Upper lobe of right lung (tissue), 1 donor: Measurements from ENCODE around the gene MAP4K3. TPM values are rescaled to one million over a fixed set of nuclear protein-coding genes. Genes with fewer than 3 reads are reported as not detected.
A peak's percentile ranks its signal among the peaks of the same experiment; 100 is the strongest.

ENCODE experiments used
- ATAC-seq: fragments of 200-7000 bp; cut with Tn5 transposase; one replicate; pipeline ENCODE4 v1.9.1; 2020; ENCODE audit warnings: mild to moderate bottlenecking, moderate library complexity
- DNase-seq: peaks from one replicate; pipeline ENCODE4 v3.0.0-alpha.2; 2020
- H3K27ac ChIP-seq: fragments of 200-600 bp; one replicate; pipeline ENCODE4 v1.8.0; 2022
- H3K27me3 ChIP-seq: fragments of 200-600 bp; one replicate; pipeline ENCODE4 v1.8.0; 2022; ENCODE audit warnings: mild to moderate bottlenecking
- H3K36me3 ChIP-seq: fragments of 200-600 bp; one replicate; pipeline ENCODE4 v1.8.0; 2022
- H3K4me1 ChIP-seq: fragments of 200-600 bp; one replicate; pipeline ENCODE4 v1.8.0; 2022
- H3K4me3 ChIP-seq: fragments of 200-600 bp; one replicate; pipeline ENCODE4 v1.8.0; 2022; ENCODE audit warnings: mild to moderate bottlenecking
- H3K9me3 ChIP-seq: fragments of 200-600 bp; one replicate; pipeline ENCODE4 v1.8.0; 2022
- CTCF ChIP-seq: fragments of 200-600 bp; IDR thresholded peaks from one replicate; pipeline ENCODE4 v1.8.0; 2022; ENCODE audit warnings: antibody characterized with exemption
- intact Hi-C: fragments of 100-400 bp; cut with DNase I; formaldehyde crosslinking; loops from one replicate; pipeline ENCODE4 v1.11.0; 2022
- long read RNA-seq: library from polyadenylated mRNA; unstranded; transcript quantifications from one replicate; pipeline ENCODE4 v2.0.0, GENCODE V29; 2021
- total RNA-seq: library from RNA; stranded (reverse); fragmentation: NEBNext Ultra II Directional; extraction: Animal tissue kit (Norgen Biotek cat#: 25700); gene quantifications from one replicate; pipeline ENCODE4 v1.2.1, GENCODE V29; 2021
- donor health status: DM: no; HTN: yes; CAD: no; lungs with severe emphysema.

Gene MAP4K3
- 55.5 TPM for total RNA-seq
- long read RNA-seq, full-length matches to known transcripts = 35 of 53 reads
- long read RNA-seq, partial matches to known transcripts = 3 of 53 reads
- long read RNA-seq, other reads (novel, unspliced or antisense) = 15 of 53 reads

GRCh38 chr2:39436592-39437521 is at the start of gene MAP4K3:
Gene MAP4K3, minus strand, starts transcription at chr2:39437285. Its CDS starts 298 bp downstream, at chr2:39436987.
- TF ChIP-seq CTCF = no peak
- DNase-seq (peak; percentile 97), ATAC-seq (peak; percentile 95)

GRCh38 chr2:39486071-39486470 is 49.0 kb upstream of the MAP4K3 start:
- H3K4me1 ChIP-seq = peaks cover 28% of the 10 kb centered on the region
- intact Hi-C loops = no loop called here
- H3K4me3 ChIP-seq = no peak overlapping the region
- ATAC-seq (no peak), DNase-seq (no peak)
- H3K36me3 ChIP-seq = no peaks in the 10 kb centered on the region
- H3K27me3 ChIP-seq = no peaks in the 10 kb centered on the region
- no peak for TF ChIP-seq CTCF
- no peak overlapping the region for H3K27ac ChIP-seq
- no peaks in the 10 kb centered on the region for H3K9me3 ChIP-seq

More at GRCh38 chr2:39436592-39437521, at the start of gene MAP4K3:
- peak within 1 kb of the TSS; percentile 93 for H3K4me3 ChIP-seq
- intact Hi-C loops = no loop called here
- H3K4me1 ChIP-seq = peaks cover 49% of the 10 kb centered on the region
- H3K27ac ChIP-seq = peak within 1 kb of the TSS; percentile 91
- H3K9me3 ChIP-seq = no peaks in the 10 kb centered on the region
- no peaks in the 10 kb centered on the region for H3K27me3 ChIP-seq
- H3K36me3 ChIP-seq = no peaks in the 10 kb centered on the region

DNA sequence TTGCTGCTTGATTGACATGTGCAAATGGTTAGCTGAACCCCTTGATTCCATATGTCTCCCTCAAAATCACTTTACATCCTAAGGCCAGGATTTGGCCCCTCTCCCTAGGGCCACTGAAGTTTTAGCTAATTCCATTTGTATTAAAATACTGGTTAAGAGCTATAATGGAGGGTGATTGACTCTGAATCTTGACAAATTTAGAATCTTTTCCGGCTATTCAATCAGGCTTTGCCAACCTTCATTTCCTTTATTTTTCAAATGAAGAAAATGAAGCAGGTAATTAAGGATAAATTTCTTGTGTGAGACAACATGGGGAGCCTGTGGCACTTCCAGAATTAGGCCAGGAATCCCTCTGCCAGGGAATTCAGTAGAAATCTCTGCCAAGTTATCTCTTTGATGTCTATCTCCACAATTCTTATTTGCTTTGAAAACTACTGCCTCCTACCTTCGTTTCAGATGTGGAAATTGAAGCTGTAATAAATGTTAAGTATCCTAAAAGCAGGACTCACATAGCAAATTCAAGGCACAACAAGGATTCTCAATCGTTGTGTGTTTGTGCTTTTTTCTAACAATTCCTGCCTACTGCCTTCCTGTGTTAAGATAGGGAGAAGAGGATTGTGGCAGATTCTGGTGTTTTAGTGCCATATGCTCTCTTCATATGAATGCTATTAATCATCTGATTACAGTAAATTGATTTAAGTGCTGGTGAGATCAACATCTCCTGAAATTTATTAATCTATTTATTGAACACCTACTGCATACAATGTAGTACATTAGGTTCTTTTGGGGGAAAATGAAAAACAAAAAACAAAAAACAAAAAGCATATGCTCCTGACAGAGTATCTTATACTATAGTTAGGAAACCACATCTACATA is 47.8 kb upstream of the MAP4K3 start:
- peaks cover 28% of the 10 kb centered on the region for H3K4me1 ChIP-seq
- H3K36me3 ChIP-seq = no peaks in the 10 kb centered on the region
- intact Hi-C loops = no loop called here
- no peaks in the 10 kb centered on the region for H3K9me3 ChIP-seq
- no peaks in the 10 kb centered on the region for H3K27me3 ChIP-seq
- DNase-seq (no peak), ATAC-seq (no peak)
- H3K27ac ChIP-seq = no peak overlapping the region
- no peak overlapping the region for H3K4me3 ChIP-seq
- no peak for TF ChIP-seq CTCF

DNA sequence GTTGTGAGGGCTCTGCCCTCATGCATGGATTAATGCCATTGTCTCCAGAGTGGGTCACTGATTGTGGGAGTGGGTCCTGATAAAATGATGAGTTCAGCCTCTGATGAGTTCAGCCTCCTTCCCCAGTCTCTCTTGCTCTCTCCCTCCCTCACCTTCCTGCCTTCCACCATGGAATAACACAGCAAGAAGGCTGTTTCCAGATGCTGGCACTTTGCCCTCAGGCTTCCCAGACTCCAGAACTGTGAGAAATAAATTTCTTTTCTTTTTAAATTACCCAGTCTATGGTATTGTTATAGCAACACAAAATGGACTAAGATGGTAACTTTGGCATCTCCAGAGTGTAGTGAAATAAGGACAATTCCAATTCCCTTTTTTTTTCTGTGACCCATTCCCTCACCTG is 47.1 kb upstream of the MAP4K3 start:
- no peak for DNase-seq
- ATAC-seq = no peak
- Histone ChIP-seq H3K36me3 (no peaks in the 10 kb centered on the region), H3K27me3 (no peaks in the 10 kb centered on the region), H3K9me3 (no peaks in the 10 kb centered on the region), H3K4me3 (no peak overlapping the region), H3K27ac (no peak overlapping the region), H3K4me1 (peaks cover 28% of the 10 kb centered on the region)
- intact Hi-C loops = no loop called here
- no peak for TF ChIP-seq CTCF

GRCh38 chr2:39483534-39483933 is 46.4 kb upstream of the MAP4K3 start:
- Histone ChIP-seq H3K4me1 (peaks cover 28% of the 10 kb centered on the region), H3K36me3 (no peaks in the 10 kb centered on the region), H3K27me3 (no peaks in the 10 kb centered on the region), H3K9me3 (no peaks in the 10 kb centered on the region), H3K27ac (no peak overlapping the region), H3K4me3 (no peak overlapping the region)
- no peak for DNase-seq
- no peak for ATAC-seq
- intact Hi-C loops = no loop called here
- no peak for TF ChIP-seq CTCF
